ENCODE data around the gene ATG10.
"Not testable (repeated sequence)": the region's sequence is repeated elsewhere in the genome, so short reads cannot be mapped to it uniquely, and the experiment has no call there.

Gene ATG10

DNA sequence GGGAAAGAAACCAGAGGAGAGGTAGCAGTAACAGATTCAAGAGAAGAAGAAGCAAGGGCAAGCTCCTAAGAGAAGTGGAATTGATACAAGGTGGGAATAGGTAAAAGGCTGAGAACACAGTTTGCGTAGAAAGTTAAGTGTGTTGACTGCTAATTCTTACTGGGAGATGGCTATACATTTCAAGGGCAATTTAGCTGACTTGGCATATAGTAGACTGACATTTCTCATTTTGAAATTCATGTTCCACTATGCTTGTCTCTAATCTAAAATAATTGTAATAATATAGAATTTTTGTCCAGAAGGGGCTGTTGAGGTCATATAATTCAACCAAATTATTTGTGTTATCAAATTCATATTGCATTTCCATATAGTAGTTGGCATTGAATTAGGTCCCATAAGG is 144.0 kb downstream of the ATG10 start:
- DNase-seq = no peak
- Histone ChIP-seq H3K27me3 (0 out of 2 replicates have a peak, but pooled peaks cover 3% of the 10 kb centered on the region), H3K4me1 (0 out of 2 replicates have a peak, but pooled peaks cover 7% of the 10 kb centered on the region), H3K4me3 (ENCODE audit: low read depth, low read length) (no peak overlapping the region), H3K36me3 (no peaks in the 10 kb centered on the region), H3K9me3 (no peaks in the 10 kb centered on the region; the same call in 1 of the 2 replicates)
- TF ChIP-seq CTCF (IDR thresholded peaks at IDR 0.05; ENCODE audit: low read depth, low read length) = no peak

DNA sequence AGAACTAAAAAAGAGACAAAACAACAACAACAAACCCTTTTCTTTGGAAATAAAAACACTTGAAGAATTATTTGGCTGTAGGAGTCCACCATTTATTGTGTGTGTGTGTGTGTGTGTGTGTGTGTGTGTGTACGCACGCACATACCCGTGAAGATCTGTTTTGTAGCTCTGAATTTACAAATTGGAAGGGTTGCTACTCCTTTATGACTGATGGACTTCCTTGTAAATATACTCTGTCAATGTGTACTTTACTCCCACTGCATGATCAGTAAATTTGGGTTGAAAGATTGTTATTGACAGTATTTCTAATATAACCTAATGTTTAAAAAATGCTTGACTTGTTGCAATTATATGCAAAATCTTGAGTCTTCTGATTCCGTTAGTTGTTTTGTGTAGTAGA is 148.1 kb downstream of the ATG10 start:
- no peak for TF ChIP-seq CTCF (IDR thresholded peaks at IDR 0.05; ENCODE audit: low read depth, low read length)
- Histone ChIP-seq H3K27me3 (0 out of 2 replicates have a peak, but pooled peaks cover 3% of the 10 kb centered on the region), H3K4me1 (no peaks in the 10 kb centered on the region), H3K36me3 (no peaks in the 10 kb centered on the region), H3K4me3 (ENCODE audit: low read depth, low read length) (no peak overlapping the region), H3K9me3 (no peaks in the 10 kb centered on the region; the same call in 1 of the 2 replicates)
- no peak for DNase-seq

DNA sequence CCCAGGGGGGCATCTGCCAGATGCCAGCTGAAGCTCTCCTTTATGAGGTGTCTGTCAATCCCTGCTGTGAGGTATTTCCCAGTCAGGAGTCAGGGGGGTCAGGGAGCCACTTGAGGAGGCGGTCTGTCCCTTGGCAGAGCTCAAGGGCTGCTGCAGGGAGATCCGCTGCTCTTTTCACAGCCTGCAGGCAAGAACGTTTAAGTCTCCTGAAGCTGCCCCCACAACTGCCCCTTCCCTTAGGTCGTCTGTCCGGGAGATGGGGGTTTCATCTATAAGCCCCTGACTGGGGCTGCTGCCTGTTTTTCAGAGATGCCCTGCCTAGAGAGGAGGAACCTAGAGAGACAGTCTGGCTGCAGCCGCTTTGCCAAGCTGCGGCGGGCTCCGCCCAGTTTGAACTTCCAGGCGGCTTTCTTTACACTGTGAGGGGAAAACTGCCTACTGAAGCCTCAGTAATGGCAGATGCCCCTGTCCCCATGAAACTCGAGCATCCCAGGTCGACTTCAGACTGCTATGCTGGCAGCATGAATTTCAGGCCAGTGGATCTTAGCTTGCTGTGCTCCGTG is 158.0 kb downstream of the ATG10 start:
- TF ChIP-seq CTCF (IDR thresholded peaks at IDR 0.05; ENCODE audit: low read depth, low read length) = no peak
- Histone ChIP-seq H3K36me3 (no peaks in the 10 kb centered on the region), H3K4me3 (ENCODE audit: low read depth, low read length) (no peak overlapping the region), H3K9me3 (no peaks in the 10 kb centered on the region), H3K27me3 (no peaks in the 10 kb centered on the region), H3K4me1 (no peaks in the 10 kb centered on the region; the same call in 1 of the 2 replicates)
- peak; percentile 24 for DNase-seq

GRCh38 chr5:82130602-82131001 is 158.8 kb downstream of the ATG10 start:
- Histone ChIP-seq H3K36me3 (no peaks in the 10 kb centered on the region), H3K27me3 (no peaks in the 10 kb centered on the region), H3K4me1 (no peaks in the 10 kb centered on the region; the same call in 1 of the 2 replicates), H3K4me3 (ENCODE audit: low read depth, low read length) (no peak overlapping the region), H3K9me3 (no peaks in the 10 kb centered on the region)
- no peak for TF ChIP-seq CTCF (IDR thresholded peaks at IDR 0.05; ENCODE audit: low read depth, low read length)
- DNase-seq = no peak

GRCh38 chr5:82137205-82137604 is 165.4 kb downstream of the ATG10 start:
- no peak for TF ChIP-seq CTCF (IDR thresholded peaks at IDR 0.05; ENCODE audit: low read depth, low read length)
- no peaks in the 10 kb centered on the region for H3K27me3 ChIP-seq
- no peak for DNase-seq
- no peaks in the 10 kb centered on the region for H3K9me3 ChIP-seq
- H3K4me3 ChIP-seq (ENCODE audit: low read depth, low read length) = no peak overlapping the region
- H3K36me3 ChIP-seq = no peaks in the 10 kb centered on the region
- H3K4me1 ChIP-seq = no peaks in the 10 kb centered on the region

DNA sequence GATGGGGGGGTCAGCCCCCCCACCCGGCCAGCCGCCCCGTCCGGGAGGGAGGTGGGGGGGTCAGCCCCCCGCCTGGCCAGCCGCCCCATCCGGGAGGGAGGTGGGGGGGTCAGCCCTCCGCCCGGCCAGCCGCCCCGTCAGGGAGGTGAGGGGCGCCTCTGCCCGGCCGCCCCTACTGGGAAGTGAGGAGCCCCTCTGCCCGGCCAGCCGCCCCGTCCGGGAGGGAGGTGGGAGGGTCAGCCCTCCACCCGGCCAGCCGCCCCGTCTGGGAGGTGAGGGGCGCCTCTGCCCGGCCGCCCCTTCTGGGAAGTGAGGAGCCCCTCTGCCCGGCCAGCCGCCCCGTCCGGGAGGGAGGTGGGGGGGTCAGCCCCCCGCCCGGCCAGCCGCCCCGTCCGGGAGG is 168.0 kb downstream of the ATG10 start:
- not testable (repeated sequence) for H3K9me3 ChIP-seq; H3K4me1 ChIP-seq; DNase-seq; H3K4me3 ChIP-seq (ENCODE audit: low read depth, low read length); H3K27me3 ChIP-seq; H3K36me3 ChIP-seq

All from BE2C (cell line).